Endothelial cell of umbilical vein (primary cell): ENCODE measurements around the gene MTCL1. TPM values are rescaled to one million over a fixed set of nuclear protein-coding genes. Genes with fewer than 3 reads are reported as not detected.

Experiments
- BruUV-seq: library from RNA; stranded (reverse); fragments of 400-500 nt; replicated peaks from 2 replicates; lab custom pipeline; 2021; lab: Mats Ljungman, UMichigan
- CTCF ChIA-PET: fragments of 300-600, 350-600 bp; sonication (Branson Sonifier 250); formaldehyde crosslinking; loops from one replicate; lab custom pipeline; 2021; ENCODE audit warnings: antibody characterized with exemption, inconsistent platforms; lab: Charles Lee
- POLR2A ChIA-PET: fragments of 300-600, 350-600 bp; sonication (Branson Sonifier 250); formaldehyde crosslinking; loops from one replicate; lab custom pipeline; 2021; ENCODE audit warnings: antibody characterized with exemption, inconsistent platforms; lab: Charles Lee
- DNase-seq: peaks from one replicate; pipeline ENCODE4 v3.0.0-alpha.2; 2011; ENCODE audit warnings: low read depth, low spot score
- FAIRE-seq: peaks from 2 replicates; lab custom pipeline; 2011; peaks lifted over from hg19 to GRCh38; lab: Jason Lieb, UNC
- H2AFZ ChIP-seq: 2 replicates; pipeline ENCODE4 v1.6.0; 2012; ENCODE audit warnings: low read depth, low read length, control low read depth, inconsistent platforms
- H3K27ac ChIP-seq: 2 replicates; pipeline ENCODE4 v1.5.1; 2011; ENCODE audit warnings: low read depth, mild to moderate bottlenecking, control low read depth, low read length, moderate library complexity; ENCODE audit not compliant: insufficient read depth
- H3K27me3 ChIP-seq, 2 experiments: 2 replicates each; pipeline versions ENCODE4 v1.6.0 to v1.6.1; 2011; ENCODE audit warnings: low read length in 2 of 2, mixed read lengths in 1 of 2; ENCODE audit not compliant: control insufficient read depth in 2 of 2, insufficient read depth in 2 of 2
- H3K36me3 ChIP-seq, 2 experiments: 2 replicates in 1 of 2; 3 replicates in 1 of 2; pipeline ENCODE4 v1.5.1; 2011; ENCODE audit warnings: low read length in 2 of 2, mild to moderate bottlenecking in 1 of 2, moderate library complexity in 1 of 2; ENCODE audit not compliant: control insufficient read depth in 2 of 2, insufficient read depth in 2 of 2; ENCODE audit errors: extremely low read depth in 1 of 2
- H3K4me1 ChIP-seq: 3 replicates; pipeline ENCODE4 v1.5.1; 2011; ENCODE audit warnings: mild to moderate bottlenecking, low read length; ENCODE audit not compliant: control insufficient read depth, insufficient read depth; ENCODE audit errors: extremely low read depth
- H3K4me2 ChIP-seq: 2 replicates; pipeline ENCODE4 v1.6.1; 2011; ENCODE audit warnings: low read length, control low read depth, mixed read lengths; ENCODE audit not compliant: insufficient read depth
- H3K4me3 ChIP-seq, 3 experiments: fragments of 200-600 bp in 1 of 3; sonication (generic), shearing (Covaris generic) in 1 of 3; replicated peaks in 1 of 3; 2 replicates each; pipeline ENCODE4 v1.5.1; 2011 to 2016; ENCODE audit warnings: control low read depth in 3 of 3, low read length in 3 of 3, mild to moderate bottlenecking in 2 of 3, inconsistent platforms in 1 of 3, low read depth in 1 of 3, moderate library complexity in 1 of 3; ENCODE audit not compliant: insufficient read depth in 1 of 3
- H3K79me2 ChIP-seq: 2 replicates; pipeline ENCODE4 v1.6.0; 2012; ENCODE audit warnings: low read length, inconsistent platforms; ENCODE audit not compliant: control insufficient read depth, insufficient read depth
- H3K9ac ChIP-seq: replicated peaks from 2 replicates; pipeline ENCODE3; 2011; ENCODE audit warnings: low read length, control low read depth; ENCODE audit not compliant: insufficient read depth; ENCODE audit errors: extremely low read depth
- H3K9me1 ChIP-seq: replicated peaks from 3 replicates; pipeline ENCODE4 v1.6.0; 2011; ENCODE audit warnings: mild to moderate bottlenecking, low read length; ENCODE audit not compliant: control insufficient read depth, insufficient read depth; ENCODE audit errors: extremely low read depth
- H3K9me3 ChIP-seq: replicated peaks from 2 replicates; pipeline ENCODE4 v1.5.1; 2012; ENCODE audit warnings: low read length, inconsistent platforms; ENCODE audit not compliant: control insufficient read depth, insufficient read depth
- H4K20me1 ChIP-seq: replicated peaks from 2 replicates; pipeline ENCODE3; 2011; ENCODE audit warnings: mild to moderate bottlenecking, low read length; ENCODE audit not compliant: control insufficient read depth, insufficient read depth; ENCODE audit errors: extremely low read depth
- CTCF ChIP-seq, 2 donors: IDR thresholded peaks; 1 replicate in 1 of 2; 2 replicates in 1 of 2; pipeline ENCODE4 v1.5.1; 2011; ENCODE audit warnings: low read length in 2 of 2, mild to moderate bottlenecking in 2 of 2, moderate library complexity in 2 of 2, control low read depth in 1 of 2, inconsistent platforms in 1 of 2, low read depth in 1 of 2; ENCODE audit not compliant: insufficient read depth in 1 of 2; ENCODE audit errors: extremely low read depth in 1 of 2
- EZH2 ChIP-seq: IDR thresholded peaks from 2 replicates; pipeline ENCODE4 v1.6.1; 2012; ENCODE audit warnings: borderline replicate concordance, low read depth, mild to moderate bottlenecking, moderate library complexity, low read length, inconsistent platforms; ENCODE audit not compliant: severe bottlenecking
- FOS ChIP-seq: IDR thresholded peaks from 2 replicates; pipeline ENCODE4 v1.6.1; 2011; ENCODE audit warnings: mild to moderate bottlenecking, low read length, moderate library complexity, borderline replicate concordance; ENCODE audit not compliant: insufficient read depth
- GATA2 ChIP-seq: IDR thresholded peaks from 2 replicates; pipeline ENCODE4 v1.7.0; 2011; ENCODE audit warnings: low read depth, mild to moderate bottlenecking, moderate library complexity, mixed read lengths, low read length; ENCODE audit not compliant: insufficient read length, insufficient read depth
- JUN ChIP-seq: IDR thresholded peaks from 2 replicates; pipeline ENCODE4 v1.6.1; 2011; ENCODE audit warnings: borderline replicate concordance, low read depth; ENCODE audit not compliant: insufficient read length, insufficient read depth
- MAX ChIP-seq: IDR thresholded peaks from 2 replicates; pipeline ENCODE4 v1.6.1; 2011; ENCODE audit not compliant: insufficient read depth, insufficient read length
- MYC ChIP-seq: IDR thresholded peaks from one replicate; pipeline ENCODE4 v1.6.1; 2011; ENCODE audit warnings: mild to moderate bottlenecking, low read depth, low read length
- POLR2A ChIP-seq: IDR thresholded peaks from 2 replicates; pipeline ENCODE4 v1.6.1; 2012; ENCODE audit warnings: low read depth, mild to moderate bottlenecking, control low read depth, low read length
- POLR2AphosphoS5 ChIP-seq: IDR thresholded peaks from 2 replicates; pipeline ENCODE4 v1.6.1; 2012; ENCODE audit warnings: low read depth, mild to moderate bottlenecking, control low read depth, low read length, moderate library complexity; ENCODE audit not compliant: insufficient read depth
- dilution Hi-C: fragments of 300-500 bp; cut with MboI; formaldehyde crosslinking; loops from one replicate; pipeline ENCODE4 v1.15.0; 2019; ENCODE audit warnings: low sequenced_read_pairs; ENCODE audit not compliant: extremely low pct_ligation_motif_present
- intact Hi-C: fragments of 100-400 bp; cut with micrococcal nuclease; formaldehyde crosslinking; loops from one replicate; pipeline ENCODE4 v1.10.0; 2022
- polyA plus RNA-seq, 4 experiments: library from polyadenylated mRNA; depleted of rRNA in 3 of 4; stranded (reverse) in 3 of 4; unstranded in 1 of 4; fragments of >200 nt; gene quantifications; 2 replicates each; pipeline versions ENCODE4 v1.2.1 to v1.2.3, GENCODE V29; 2011 to 2012; ENCODE audit warnings: missing spikeins in 1 of 4
- total RNA-seq: library from RNA; stranded (reverse); gene quantifications from 2 replicates; pipeline ENCODE4 v1.2.3, GENCODE V29; 2021

MTCL1 gene
- total and polyA plus RNA-seq, 2 donors (not counting 3 experiments of a cell fraction or from before 2014, with no cell fraction given): 11.9 to 75.7 TPM

DNA sequence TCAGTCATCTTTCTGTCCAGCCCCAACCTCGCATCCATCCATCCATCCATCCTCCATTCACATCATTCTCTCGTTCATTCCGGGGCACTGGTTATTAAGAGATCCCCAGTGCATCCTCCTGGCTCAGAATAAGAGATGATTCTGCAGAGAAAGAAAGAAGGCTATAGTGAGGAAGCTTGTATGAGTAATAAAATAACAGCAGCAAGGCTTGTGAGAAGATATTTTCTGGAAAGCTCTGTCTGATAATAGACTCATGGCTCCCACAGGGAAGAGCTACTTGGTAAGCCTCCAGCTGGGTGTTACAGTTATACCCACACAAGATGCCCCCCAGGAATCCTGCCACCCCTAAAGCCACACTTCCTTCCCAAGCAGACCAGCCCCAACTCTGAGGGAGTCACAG, 143.2 kb downstream of the MTCL1 start:
- intact Hi-C loops: no loop called here
- Histone ChIP-seq H3K79me2 (no peaks in the 10 kb centered on the region), H3K4me1 (no peaks in the 10 kb centered on the region), H4K20me1 (no peaks in the 10 kb centered on the region), H2AFZ (no peak overlapping the region), H3K9ac (no peak overlapping the region), H3K9me3 (no peaks in the 10 kb centered on the region), H3K4me2 (no peak overlapping the region), H3K27ac (no peak overlapping the region), H3K36me3 (no peaks in the 10 kb centered on the region), H3K4me3 (no peak overlapping the region), H3K27me3 (peaks cover 28% of the 10 kb centered on the region in 2 experiments), H3K9me1 (no peaks in the 10 kb centered on the region)
- DNase-seq (no peak), FAIRE-seq (no peak)
- CTCF ChIA-PET: interaction anchor here (0.9 kb wide), 1 partner anchor 10 kb away, joined by 3 read pairs; no protein-coding TSS in a partner anchor
- POLR2A ChIA-PET: no interaction called here
- no TSS peak for BruUV-seq
- no peak for TF ChIP-seq EZH2
- no peak for TF ChIP-seq CTCF (IDR thresholded peaks at IDR 0.05; ENCODE audit: extremely low read depth in 1 of 2, insufficient read depth in 1 of 2, low read depth in 1 of 2, low read length in 2 of 2)
- TF ChIP-seq FOS: no peak
- TF ChIP-seq JUN: no peak
- no peak for TF ChIP-seq MAX
- no peak for TF ChIP-seq MYC
- TF ChIP-seq POLR2A: no peak
- TF ChIP-seq GATA2: no peak
- TF ChIP-seq POLR2AphosphoS5: no peak
- dilution Hi-C loops: no loop called here
